ENCODE measurements around the gene ZNF750. TPM values are rescaled to one million over a fixed set of nuclear protein-coding genes. Genes with fewer than 3 reads are reported as not detected.

Gene ZNF750
- total and polyA plus RNA-seq, 10 of the 15 experiments (the other 5 are each of a cell fraction or from before 2014, with no cell fraction given): 0.06 TPM; not detected in 9

GRCh38 chr17:82804442-82805191 is 35.2 kb downstream of the ZNF750 start:
- H4K20me1 ChIP-seq (ENCODE audit: control insufficient read depth, insufficient read depth): no peaks in the 10 kb centered on the region
- TF ChIP-seq MAX (IDR thresholded peaks at IDR 0.05; ENCODE audit: low read depth, low read length): no peak
- no TSS peak for BruUV-seq (replicated peaks)
- ChIA-PET CTCF (no interaction called here), RAD21 (ENCODE audit: unreplicated experiment) (interaction anchor here (1.7 kb wide), 1 partner anchor 67 kb away, joined by 4 read pairs; no protein-coding TSS in a partner anchor), SMC1A (ENCODE audit: uncharacterized antibody, unreplicated experiment) (no interaction called here), POLR2A (no interaction called here)
- H3K4me2 ChIP-seq (ENCODE audit: control insufficient read depth, insufficient read depth): no peak overlapping the region
- H3K9me3 ChIP-seq (replicated peaks; ENCODE audit: control insufficient read depth, insufficient read depth, low read length): no peaks in the 10 kb centered on the region; the same call in 2 of the 3 replicates
- no peak for DNase-seq (ENCODE audit: low read depth, low spot score)
- FAIRE-seq: no peak
- no peaks in the 10 kb centered on the region for H3K4me1 ChIP-seq (ENCODE audit: control insufficient read depth, insufficient read depth, low read length)
- in situ Hi-C loops (cut with MboI) (no loop called here), intact Hi-C loops (cut with micrococcal nuclease; ENCODE audit: unreplicated experiment) (no loop called here)
- no peak overlapping the region for H3K9ac ChIP-seq (ENCODE audit: control insufficient read depth, insufficient read depth, low read length)
- H3K27ac ChIP-seq (ENCODE audit: control insufficient read depth, insufficient read depth): no peak overlapping the region
- 96% methylated on average over 26 of the region's 27 CpGs for WGBS (ENCODE audit: insufficient coverage, insufficient replicate concordance, low lambda C conversion rate, missing lambda C conversion rate)
- H3K27me3 ChIP-seq (replicated peaks in 1 of 2; ENCODE audit: control insufficient read depth in 2 of 2, insufficient read depth in 2 of 2, low read length in 1 of 2): no peaks in the 10 kb centered on the region
- peaks cover 0 to 17% of the 10 kb centered on the region in 2 experiments; a peak in 2 of 4 replicates for H3K36me3 ChIP-seq (ENCODE audit: control insufficient read depth in 2 of 2, insufficient read depth in 2 of 2, low read length in 1 of 2)
- H3K4me3 ChIP-seq: no peak overlapping the region
- H3K79me2 ChIP-seq (ENCODE audit: control insufficient read depth, insufficient read depth, low read length): no peaks in the 10 kb centered on the region
- no peak for ATAC-seq
- H2AFZ ChIP-seq (ENCODE audit: control insufficient read depth, low read depth, low read length): no peak overlapping the region

GRCh38 chr17:82803606-82804005 is 36.2 kb downstream of the ZNF750 start:
- TF ChIP-seq CBX3 (IDR thresholded peaks at IDR 0.05; ENCODE audit: borderline replicate concordance, low read depth) (no peak), MYC (IDR thresholded peaks at IDR 0.05; ENCODE audit: insufficient read depth, insufficient read length, insufficient replicate concordance, low read length, severe bottlenecking) (no peak), IKZF1 (conservative IDR thresholded peaks at IDR 0.05) (no peak), E4F1 (IDR thresholded peaks at IDR 0.05; ENCODE audit: borderline replicate concordance, partially characterized antibody) (no peak), STAT1 (conservative IDR thresholded peaks at IDR 0.05) (no peak), CHD2 (IDR thresholded peaks at IDR 0.05; ENCODE audit: borderline replicate concordance, low read depth, low read length) (no peak), ASH2L (IDR thresholded peaks at IDR 0.05; ENCODE audit: borderline replicate concordance, low read depth) (no peak), STAT3 (IDR thresholded peaks at IDR 0.05; ENCODE audit: low read depth, low read length) (no peak), YBX1 (IDR thresholded peaks at IDR 0.05) (no peak), RUNX3 (IDR thresholded peaks at IDR 0.05; ENCODE audit: low read length) (no peak), POLR2AphosphoS2 (IDR thresholded peaks at IDR 0.05; ENCODE audit: low read depth, low read length) (no peak)
- Histone ChIP-seq H3K9me3 (replicated peaks; ENCODE audit: control insufficient read depth, insufficient read depth, low read length) (no peaks in the 10 kb centered on the region; the same call in 2 of the 3 replicates), H3K9ac (ENCODE audit: control insufficient read depth, insufficient read depth, low read length) (no peak overlapping the region), H3K27ac (ENCODE audit: control insufficient read depth, insufficient read depth) (no peak overlapping the region), H2AFZ (ENCODE audit: control insufficient read depth, low read depth, low read length) (no peak overlapping the region), H3K27me3 (replicated peaks in 1 of 2; ENCODE audit: control insufficient read depth in 2 of 2, insufficient read depth in 2 of 2, low read length in 1 of 2) (no peaks in the 10 kb centered on the region), H3K4me2 (ENCODE audit: control insufficient read depth, insufficient read depth) (no peak overlapping the region), H3K79me2 (ENCODE audit: control insufficient read depth, insufficient read depth, low read length) (no peaks in the 10 kb centered on the region), H3K4me1 (ENCODE audit: control insufficient read depth, insufficient read depth, low read length) (no peaks in the 10 kb centered on the region), H3K36me3 (ENCODE audit: control insufficient read depth in 2 of 2, insufficient read depth in 2 of 2, low read length in 1 of 2) (peaks cover 0 to 19% of the 10 kb centered on the region in 2 experiments; a peak in 2 of 4 replicates), H4K20me1 (ENCODE audit: control insufficient read depth, insufficient read depth) (no peaks in the 10 kb centered on the region), H3K4me3 (no peak overlapping the region)
- ChIA-PET POLR2A (no interaction called here), RAD21 (ENCODE audit: unreplicated experiment) (interaction anchor here (1.7 kb wide), 1 partner anchor 68 kb away, joined by 4 read pairs; no protein-coding TSS in a partner anchor), SMC1A (ENCODE audit: uncharacterized antibody, unreplicated experiment) (no interaction called here), CTCF (no interaction called here)
- ATAC-seq: no peak
- in situ Hi-C loops (cut with MboI): no loop called here
- 89% methylated on average over 14 of the region's 15 CpGs for whole genome bisulfite sequencing (ENCODE audit: insufficient coverage, insufficient replicate concordance, low lambda C conversion rate, missing lambda C conversion rate)
- FAIRE-seq: no peak
- no TSS peak for BruUV-seq (replicated peaks)
- intact Hi-C loops (cut with micrococcal nuclease; ENCODE audit: unreplicated experiment): no loop called here
- no peak for DNase-seq (ENCODE audit: low read depth, low spot score)
